Fibroblast of lung (primary cell): Measurements from ENCODE around the gene FADS2. TPM values are rescaled to one million over a fixed set of nuclear protein-coding genes. Genes with fewer than 3 reads are reported as not detected.

ENCODE experiments used
- DNase-seq, 2 donors: peaks; one replicate each; pipeline versions ENCODE4 v3.0.0 to v3.0.0-alpha.2; 2010; ENCODE audit warnings: low read depth in 2 of 2
- H2AFZ ChIP-seq: 2 replicates; pipeline ENCODE4 v1.5.1; 2012; ENCODE audit warnings: low read length, control low read depth, inconsistent platforms
- H3K27ac ChIP-seq: 2 replicates; pipeline ENCODE4 v1.5.1; 2011; ENCODE audit warnings: low read length, control low read depth; ENCODE audit not compliant: insufficient read depth
- H3K27me3 ChIP-seq: 2 replicates; pipeline ENCODE4 v1.5.1; 2011; ENCODE audit warnings: mild to moderate bottlenecking, low read length; ENCODE audit not compliant: control insufficient read depth, insufficient read depth
- H3K36me3 ChIP-seq: 2 replicates; pipeline ENCODE4 v1.5.1; 2011; ENCODE audit warnings: low read length; ENCODE audit not compliant: control insufficient read depth, insufficient read depth
- H3K4me1 ChIP-seq: 2 replicates; pipeline ENCODE4 v1.5.1; 2011; ENCODE audit warnings: low read length; ENCODE audit not compliant: control insufficient read depth, insufficient read depth; ENCODE audit errors: extremely low read depth
- H3K4me2 ChIP-seq: 2 replicates; pipeline ENCODE4 v1.5.1; 2011; ENCODE audit warnings: low read length, control low read depth; ENCODE audit not compliant: insufficient read depth; ENCODE audit errors: extremely low read depth
- H3K4me3 ChIP-seq, 4 experiments: fragments of 200-600 bp in 1 of 4; sonication (generic) in 1 of 4; replicated peaks in 1 of 4; 2 replicates each; pipeline ENCODE4 v1.5.1; 2011 to 2016; ENCODE audit warnings: low read length in 4 of 4, low read depth in 3 of 4, mild to moderate bottlenecking in 3 of 4, control low read depth in 2 of 4, inconsistent platforms in 1 of 4, mixed read lengths in 1 of 4; ENCODE audit not compliant: insufficient read depth in 1 of 4; ENCODE audit errors: control extremely low read depth in 1 of 4
- H3K79me2 ChIP-seq: 2 replicates; pipeline ENCODE4 v1.5.1; 2012; ENCODE audit warnings: mild to moderate bottlenecking, low read length, inconsistent platforms; ENCODE audit not compliant: control insufficient read depth, insufficient read depth
- H3K9ac ChIP-seq: 2 replicates; pipeline ENCODE4 v1.5.1; 2011; ENCODE audit warnings: mild to moderate bottlenecking, low read length, control low read depth; ENCODE audit not compliant: insufficient read depth
- H3K9me3 ChIP-seq: 2 replicates; pipeline ENCODE4 v1.5.1; 2012; ENCODE audit warnings: low read depth, low read length; ENCODE audit not compliant: control insufficient read depth, insufficient read depth
- H4K20me1 ChIP-seq: 2 replicates; pipeline ENCODE4 v1.5.1; 2011; ENCODE audit warnings: low read length; ENCODE audit not compliant: control insufficient read depth, insufficient read depth; ENCODE audit errors: extremely low read depth
- CTCF ChIP-seq, 2 donors: IDR thresholded peaks in 1 of 2; conservative IDR thresholded peaks in 1 of 2; 1 replicate in 1 of 2; 2 replicates in 1 of 2; pipeline ENCODE4 v1.5.1; 2011 to 2012; ENCODE audit warnings: low read length in 2 of 2, control low read depth in 1 of 2, inconsistent platforms in 1 of 2, low read depth in 1 of 2, mild to moderate bottlenecking in 1 of 2
- EZH2 ChIP-seq: IDR thresholded peaks from 2 replicates; pipeline ENCODE4 v1.5.1; 2012; ENCODE audit warnings: low read length, control low read depth, mild to moderate bottlenecking; ENCODE audit errors: missing control alignments
- polyA plus RNA-seq, 2 donors: library from polyadenylated mRNA; depleted of rRNA in 1 of 2; stranded (reverse) in 1 of 2; unstranded in 1 of 2; fragments of >200 nt; gene quantifications; 2 replicates each; pipeline ENCODE4 v1.2.1, GENCODE V29; 2011 to 2012; ENCODE audit warnings: missing spikeins in 1 of 2
- total RNA-seq: library from RNA; depleted of rRNA; stranded (reverse); fragments of >200 nt; gene quantifications from 2 replicates; pipeline ENCODE4 v1.2.1, GENCODE V29; 2014

Gene FADS2
- total and polyA plus RNA-seq, 2 donors (not counting 1 experiment from before 2014, with no cell fraction given), result 418 to 932 TPM

GRCh38 chr11:61799665-61800284 is 28.3 kb upstream of the FADS2 start:
- peaks cover 35% of the 10 kb centered on the region for H3K79me2 ChIP-seq

GRCh38 chr11:61800331-61801281 is 27.5 kb upstream of the FADS2 start:
- H3K4me3 ChIP-seq, result no peak overlapping the region
- H3K4me1 ChIP-seq, result peaks cover 6% of the 10 kb centered on the region
- TF ChIP-seq EZH2, result no peak
- no peak for TF ChIP-seq CTCF (conservative IDR thresholded peaks at IDR 0.05 in 1 of 2, IDR thresholded peaks at IDR 0.05 in 1 of 2; ENCODE audit: low read depth in 1 of 2, low read length in 2 of 2)
- H3K36me3 ChIP-seq, result peaks cover 20% of the 10 kb centered on the region
- no peaks in the 10 kb centered on the region for H3K9me3 ChIP-seq
- no peaks in the 10 kb centered on the region for H4K20me1 ChIP-seq
- no peak overlapping the region for H3K9ac ChIP-seq
- no peak for DNase-seq
- H3K27ac ChIP-seq, result no peak overlapping the region
- H2AFZ ChIP-seq, result no peak overlapping the region
- no peak overlapping the region for H3K4me2 ChIP-seq
- H3K27me3 ChIP-seq, result no peaks in the 10 kb centered on the region
- peaks cover 26% of the 10 kb centered on the region for H3K79me2 ChIP-seq

More at GRCh38 chr11:61799665-61800284, 28.3 kb upstream of the FADS2 start:
- Histone ChIP-seq H3K4me3 (no peak overlapping the region), H4K20me1 (no peaks in the 10 kb centered on the region), H3K27me3 (no peaks in the 10 kb centered on the region), H3K4me2 (no peak overlapping the region), H3K9ac (no peak overlapping the region), H3K27ac (no peak overlapping the region), H2AFZ (no peak overlapping the region), H3K36me3 (peaks cover 18% of the 10 kb centered on the region), H3K9me3 (no peaks in the 10 kb centered on the region), H3K4me1 (peaks cover 6% of the 10 kb centered on the region)
- no peak for DNase-seq
- TF ChIP-seq CTCF (conservative IDR thresholded peaks at IDR 0.05 in 1 of 2, IDR thresholded peaks at IDR 0.05 in 1 of 2; ENCODE audit: low read depth in 1 of 2, low read length in 2 of 2) (no peak), EZH2 (no peak)

GRCh38 chr11:61802605-61803004 is 25.5 kb upstream of the FADS2 start:
- H3K9ac ChIP-seq, result no peak overlapping the region
- no peaks in the 10 kb centered on the region for H3K27me3 ChIP-seq
- peaks cover 3% of the 10 kb centered on the region for H3K4me1 ChIP-seq
- peaks cover 21% of the 10 kb centered on the region for H3K36me3 ChIP-seq
- H4K20me1 ChIP-seq, result no peaks in the 10 kb centered on the region
- H3K4me2 ChIP-seq, result no peak overlapping the region
- H2AFZ ChIP-seq, result no peak overlapping the region
- H3K9me3 ChIP-seq, result no peaks in the 10 kb centered on the region
- H3K27ac ChIP-seq, result no peak overlapping the region
- DNase-seq, result no peak
- H3K79me2 ChIP-seq, result peaks cover 13% of the 10 kb centered on the region
- H3K4me3 ChIP-seq, result no peak overlapping the region
- TF ChIP-seq EZH2, result no peak
- TF ChIP-seq CTCF (conservative IDR thresholded peaks at IDR 0.05 in 1 of 2, IDR thresholded peaks at IDR 0.05 in 1 of 2; ENCODE audit: low read depth in 1 of 2, low read length in 2 of 2), result no peak
